NCI-H1105 (cell line): ENCODE measurements around the gene ATP6V0A1.

Source experiments
- DNase-seq: peaks from one replicate; lab custom pipeline; 2025; lab: John Stamatoyannopoulos, UW

Gene ATP6V0A1

GRCh38 chr17:42562388-42563142 lies 103.9 kb downstream of the ATP6V0A1 start:
- DNase-seq = no peak

GRCh38 chr17:42563143-42563509 lies 104.4 kb downstream of the ATP6V0A1 start:
- DNase-seq = no peak

GRCh38 chr17:42563543-42563942 lies 104.9 kb downstream of the ATP6V0A1 start:
- no peak for DNase-seq

- no peak for DNase-seq
Measured at GRCh38 chr17:42563950-42564349, 105.3 kb downstream of the ATP6V0A1 start.

- no peak for DNase-seq
Measured at GRCh38 chr17:42564815-42565522, 106.3 kb downstream of the ATP6V0A1 start.

GRCh38 chr17:42565523-42566214 lies 107.0 kb downstream of the ATP6V0A1 start:
- no peak for DNase-seq

- DNase-seq = no peak
Measured at GRCh38 chr17:42566215-42566882, 107.7 kb downstream of the ATP6V0A1 start.

GRCh38 chr17:42566883-42567573 lies 108.3 kb downstream of the ATP6V0A1 start, which contains the start of gene MLX:
MLX (plus strand) TSS chr17:42567100; CDS start chr17:42567125, 25 bp downstream.
- DNase-seq = peak; percentile 92

- no peak for DNase-seq
Measured at GRCh38 chr17:42568341-42569111, 109.8 kb downstream of the ATP6V0A1 start.

- no peak for DNase-seq
Measured at GRCh38 chr17:42571435-42572225, 113.0 kb downstream of the ATP6V0A1 start.
